ENCODE measurements around the gene EXOC7. TPM values are rescaled to one million over a fixed set of nuclear protein-coding genes. Genes with fewer than 3 reads are reported as not detected.

EXOC7 gene
- polyA plus RNA-seq, 3 donors from 2014 or later = 37.2 to 78.9 (median 56.9) TPM

GRCh38 chr17:76121932-76122430, 18.4 kb upstream of the EXOC7 start:
- Mint-ChIP-seq H3K27ac (no peak overlapping the region), H3K9me3 (no peaks in the 10 kb centered on the region), H3K4me3 (peak overlapping the region; percentile 32 to 63 (median 36)), H3K36me3 (no peaks in the 10 kb centered on the region), H3K4me1 (peaks cover 0 to 5% of the 10 kb centered on the region in 2 donors), H3K27me3 (ENCODE audit: low read depth in 3 of 3) (peaks cover 0 to 3% (median 0%) of the 10 kb centered on the region in 3 donors)
- peak in 1 of 3 donors; percentile 17 for DNase-seq

GRCh38 chr17:76120658-76121008, 17.0 kb upstream of the EXOC7 start:
- Mint-ChIP-seq H3K36me3 (no peaks in the 10 kb centered on the region), H3K27me3 (ENCODE audit: low read depth in 3 of 3) (peaks cover 0 to 3% (median 1%) of the 10 kb centered on the region in 3 donors), H3K9me3 (no peaks in the 10 kb centered on the region), H3K27ac (no peak overlapping the region), H3K4me1 (peaks cover 0 to 5% of the 10 kb centered on the region in 2 donors), H3K4me3 (peak overlapping the region in 4 of 5 donors; percentile 19 to 63 (median 26))
- DNase-seq = no peak

- Mint-ChIP-seq H3K27me3 (ENCODE audit: low read depth in 3 of 3) (peaks cover 0 to 3% (median 3%) of the 10 kb centered on the region in 3 donors), H3K27ac (peak overlapping the region in 1 of 6 donors; percentile 61), H3K4me3 (no peak overlapping the region), H3K36me3 (no peaks in the 10 kb centered on the region), H3K4me1 (peaks cover 0 to 5% of the 10 kb centered on the region in 2 donors), H3K9me3 (no peaks in the 10 kb centered on the region)
- no peak for DNase-seq
Measured at GRCh38 chr17:76119409-76120371, 16.1 kb upstream of the EXOC7 start.

- DNase-seq = no peak
- Mint-ChIP-seq H3K4me1 (no peaks in the 10 kb centered on the region), H3K27ac (no peak overlapping the region), H3K9me3 (no peaks in the 10 kb centered on the region), H3K4me3 (no peak overlapping the region), H3K27me3 (ENCODE audit: low read depth in 3 of 3) (peaks cover 0 to 6% (median 3%) of the 10 kb centered on the region in 3 donors), H3K36me3 (no peaks in the 10 kb centered on the region)
Measured at GRCh38 chr17:76115138-76115754, 11.7 kb upstream of the EXOC7 start.

GRCh38 chr17:76111956-76112355, 8.4 kb upstream of the EXOC7 start:
- Mint-ChIP-seq H3K4me1 (no peaks in the 10 kb centered on the region), H3K27ac (no peak overlapping the region), H3K9me3 (no peaks in the 10 kb centered on the region), H3K27me3 (ENCODE audit: low read depth in 3 of 3) (peaks cover 0 to 3% (median 2%) of the 10 kb centered on the region in 3 donors), H3K4me3 (no peak overlapping the region), H3K36me3 (no peaks in the 10 kb centered on the region)
- no peak for DNase-seq

- Mint-ChIP-seq H3K4me3 (no peak overlapping the region), H3K27me3 (ENCODE audit: low read depth in 3 of 3) (peaks cover 2 to 7% (median 4%) of the 10 kb centered on the region in 3 donors)
Measured at GRCh38 chr17:76107509-76107908, 3.9 kb upstream of the EXOC7 start.

GRCh38 chr17:76106703-76107102, 3.1 kb upstream of the EXOC7 start:
- no peak for DNase-seq
- no peak overlapping the region for H3K27ac Mint-ChIP-seq
- no peak overlapping the region for H3K4me3 Mint-ChIP-seq
- peaks cover 0 to under 1% (median 0%) of the 10 kb centered on the region in 3 donors for H3K36me3 Mint-ChIP-seq
- peaks cover 19 to 22% of the 10 kb centered on the region in 2 donors for H3K4me1 Mint-ChIP-seq
- peaks cover 3 to 5% (median 4%) of the 10 kb centered on the region in 3 donors for H3K27me3 Mint-ChIP-seq (ENCODE audit: low read depth in 3 of 3)
- no peaks in the 10 kb centered on the region for H3K9me3 Mint-ChIP-seq

More at GRCh38 chr17:76107509-76107908, 3.9 kb upstream of the EXOC7 start:
- Mint-ChIP-seq H3K27ac (no peak overlapping the region), H3K36me3 (no peaks in the 10 kb centered on the region), H3K9me3 (no peaks in the 10 kb centered on the region), H3K4me1 (peaks cover 15 to 16% of the 10 kb centered on the region in 2 donors)
- no peak for DNase-seq

GRCh38 chr17:76104896-76105231, 1.3 kb upstream of the EXOC7 start:
- Mint-ChIP-seq H3K4me1 (peaks cover 19 to 24% of the 10 kb centered on the region in 2 donors), H3K9me3 (no peaks in the 10 kb centered on the region), H3K27ac (peak overlapping the region in 3 of 6 donors; percentile 51 to 96 (median 67)), H3K36me3 (peaks cover 2 to 11% (median 3%) of the 10 kb centered on the region in 3 donors), H3K4me3 (peak overlapping the region; percentile 23 to 97 (median 93)), H3K27me3 (ENCODE audit: low read depth in 3 of 3) (peaks cover 3 to 5% (median 4%) of the 10 kb centered on the region in 3 donors)
- DNase-seq = no peak

GRCh38 chr17:76104140-76104895, 731 bp upstream of the EXOC7 start:
- no peak for DNase-seq
- Mint-ChIP-seq H3K9me3 (no peaks in the 10 kb centered on the region), H3K36me3 (peaks cover 4 to 12% (median 7%) of the 10 kb centered on the region in 3 donors), H3K27me3 (ENCODE audit: low read depth in 3 of 3) (peaks cover 3 to 5% (median 4%) of the 10 kb centered on the region in 3 donors), H3K4me1 (peaks cover 19 to 24% of the 10 kb centered on the region in 2 donors), H3K27ac (peak overlapping the region; percentile 84 to 98 (median 96)), H3K4me3 (peak overlapping the region; percentile 89 to 97 (median 93))

GRCh38 chr17:76102944-76103273, 678 bp downstream of the EXOC7 start:
- H3K4me1 Mint-ChIP-seq = peaks cover 19 to 24% of the 10 kb centered on the region in 2 donors
- H3K36me3 Mint-ChIP-seq = peaks cover 8 to 14% (median 8%) of the 10 kb centered on the region in 3 donors
- H3K27ac Mint-ChIP-seq = peak overlapping the region; percentile 84 to 98 (median 96)
- peaks cover 3 to 5% (median 4%) of the 10 kb centered on the region in 3 donors for H3K27me3 Mint-ChIP-seq (ENCODE audit: low read depth in 3 of 3)
- H3K4me3 Mint-ChIP-seq = peak overlapping the region; percentile 89 to 97 (median 93)
- DNase-seq = no peak
- no peaks in the 10 kb centered on the region for H3K9me3 Mint-ChIP-seq

- Mint-ChIP-seq H3K27me3 (ENCODE audit: low read depth in 3 of 3) (peaks cover 0 to 2% (median 0%) of the 10 kb centered on the region in 3 donors), H3K4me3 (no peak overlapping the region), H3K4me1 (peaks cover 7 to 12% of the 10 kb centered on the region in 2 donors), H3K27ac (no peak overlapping the region), H3K9me3 (no peaks in the 10 kb centered on the region), H3K36me3 (peaks cover 12 to 32% (median 17%) of the 10 kb centered on the region in 3 donors)
- DNase-seq = no peak
Measured at GRCh38 chr17:76097716-76098295, 5.8 kb downstream of the EXOC7 start.

GRCh38 chr17:76095943-76096342, 7.6 kb downstream of the EXOC7 start:
- H3K4me1 Mint-ChIP-seq = no peaks in the 10 kb centered on the region
- no peak for DNase-seq
- H3K36me3 Mint-ChIP-seq = peaks cover 12 to 30% (median 17%) of the 10 kb centered on the region in 3 donors
- no peaks in the 10 kb centered on the region for H3K9me3 Mint-ChIP-seq
- H3K27ac Mint-ChIP-seq = no peak overlapping the region
- H3K4me3 Mint-ChIP-seq = no peak overlapping the region
- H3K27me3 Mint-ChIP-seq (ENCODE audit: low read depth in 3 of 3) = peaks cover 0 to 2% (median 0%) of the 10 kb centered on the region in 3 donors

GRCh38 chr17:76094046-76094445, 9.5 kb downstream of the EXOC7 start:
- Mint-ChIP-seq H3K27me3 (ENCODE audit: low read depth in 3 of 3) (peaks cover 0 to 2% (median 0%) of the 10 kb centered on the region in 3 donors), H3K36me3 (peaks cover 8 to 26% (median 9%) of the 10 kb centered on the region in 3 donors), H3K9me3 (no peaks in the 10 kb centered on the region), H3K27ac (peak overlapping the region in 1 of 6 donors; percentile 5), H3K4me3 (no peak overlapping the region), H3K4me1 (no peaks in the 10 kb centered on the region)
- DNase-seq = no peak

Data from immature natural killer cell (primary cell).